Hepatocyte (in vitro differentiated cells): ENCODE results near the gene SREK1. TPM values are rescaled to one million over a fixed set of nuclear protein-coding genes. Genes with fewer than 3 reads are reported as not detected.

ENCODE experiments used
- DNase-seq: peaks from one replicate; pipeline ENCODE4 v3.0.0-alpha.2; 2016; ENCODE audit warnings: low spot score
- H2AFZ ChIP-seq: fragments of 200-600 bp; sonication (generic); 2 replicates; pipeline ENCODE4 v1.6.0; 2016; ENCODE audit warnings: antibody characterized with exemption, mild to moderate bottlenecking
- H3K27ac ChIP-seq: fragments of 200-600 bp; sonication (generic); 2 replicates; pipeline ENCODE4 v1.5.1; 2016; ENCODE audit warnings: mild to moderate bottlenecking
- H3K27me3 ChIP-seq: fragments of 200-600 bp; sonication (generic); 2 replicates; pipeline ENCODE4 v1.6.1; 2016
- H3K36me3 ChIP-seq: fragments of 200-600 bp; sonication (generic); replicated peaks from 2 replicates; pipeline ENCODE4 v1.5.1; 2016; ENCODE audit warnings: low read depth; ENCODE audit not compliant: insufficient read depth
- H3K4me1 ChIP-seq: fragments of 200-600 bp; sonication (generic); 2 replicates; pipeline ENCODE4 v1.5.1; 2016; ENCODE audit warnings: mild to moderate bottlenecking, moderate library complexity; ENCODE audit not compliant: insufficient read depth
- H3K4me2 ChIP-seq: fragments of 200-600 bp; sonication (generic); 2 replicates; pipeline ENCODE4 v1.6.0; 2016
- H3K4me3 ChIP-seq: fragments of 200-600 bp; sonication (generic); 2 replicates; pipeline ENCODE4 v1.5.1; 2016; ENCODE audit warnings: mild to moderate bottlenecking
- H3K79me2 ChIP-seq: fragments of 200-600 bp; sonication (generic); 2 replicates; pipeline ENCODE4 v1.6.0; 2017; ENCODE audit warnings: mild to moderate bottlenecking
- H3K9me2 ChIP-seq: fragments of 200-600 bp; sonication (generic); replicated peaks from 2 replicates; pipeline ENCODE4 v1.6.0; 2017; ENCODE audit warnings: mild to moderate bottlenecking; ENCODE audit not compliant: insufficient read depth
- H3K9me3 ChIP-seq: fragments of 200-600 bp; sonication (generic); 2 replicates; pipeline ENCODE4 v1.5.1; 2016; ENCODE audit warnings: low read depth, mild to moderate bottlenecking
- H4K20me1 ChIP-seq: fragments of 200-600 bp; sonication (generic); 2 replicates; pipeline ENCODE4 v1.6.0; 2016; ENCODE audit warnings: mild to moderate bottlenecking; ENCODE audit not compliant: insufficient read depth, poor library complexity, severe bottlenecking
- EZH2 ChIP-seq: fragments of 200-600 bp; sonication (generic); IDR thresholded peaks from 2 replicates; pipeline ENCODE4 v1.6.1; 2016; ENCODE audit warnings: antibody characterized with exemption, mild to moderate bottlenecking, borderline replicate concordance
- EZH2phosphoT487 ChIP-seq: fragments of 200-600 bp; sonication (generic); IDR thresholded peaks from one replicate; pipeline ENCODE4 v1.6.1; 2018; ENCODE audit warnings: antibody characterized with exemption, mild to moderate bottlenecking, low read depth, moderate library complexity; ENCODE audit not compliant: unreplicated experiment, severe bottlenecking
- WGBS: methylation state at CpG from one replicate; pipeline ENCODE4 v1.1.6; 2016; ENCODE audit warnings: low lambda C conversion rate; ENCODE audit errors: missing lambda C conversion rate; 5-methylcytosine and 5-hydroxymethylcytosine counted together
- polyA plus RNA-seq: library from polyadenylated mRNA; unstranded; fragments of >200 nt; fragmentation: Nextera tagmentation; extraction: Ambion mirVana; gene quantifications from 2 replicates; pipeline ENCODE4 v1.2.1, GENCODE V29; 2016
- total RNA-seq: library from RNA; depleted of rRNA; stranded (reverse); fragments of >200 nt; gene quantifications from 2 replicates; pipeline ENCODE4 v1.2.3, GENCODE V29; 2014
- TF ChIP-seq, protein P1 (sequence below): fragments of 200-600 bp; sonication (generic); IDR thresholded peaks from 2 replicates; pipeline ENCODE4 v1.5.1; 2016; ENCODE audit warnings: antibody characterized with exemption, mild to moderate bottlenecking; ENCODE audit not compliant: poor library complexity

Gene SREK1
- total and polyA plus RNA-seq, 2 experiments from 2014 or later: 54.1 to 91.9 TPM

DNA sequence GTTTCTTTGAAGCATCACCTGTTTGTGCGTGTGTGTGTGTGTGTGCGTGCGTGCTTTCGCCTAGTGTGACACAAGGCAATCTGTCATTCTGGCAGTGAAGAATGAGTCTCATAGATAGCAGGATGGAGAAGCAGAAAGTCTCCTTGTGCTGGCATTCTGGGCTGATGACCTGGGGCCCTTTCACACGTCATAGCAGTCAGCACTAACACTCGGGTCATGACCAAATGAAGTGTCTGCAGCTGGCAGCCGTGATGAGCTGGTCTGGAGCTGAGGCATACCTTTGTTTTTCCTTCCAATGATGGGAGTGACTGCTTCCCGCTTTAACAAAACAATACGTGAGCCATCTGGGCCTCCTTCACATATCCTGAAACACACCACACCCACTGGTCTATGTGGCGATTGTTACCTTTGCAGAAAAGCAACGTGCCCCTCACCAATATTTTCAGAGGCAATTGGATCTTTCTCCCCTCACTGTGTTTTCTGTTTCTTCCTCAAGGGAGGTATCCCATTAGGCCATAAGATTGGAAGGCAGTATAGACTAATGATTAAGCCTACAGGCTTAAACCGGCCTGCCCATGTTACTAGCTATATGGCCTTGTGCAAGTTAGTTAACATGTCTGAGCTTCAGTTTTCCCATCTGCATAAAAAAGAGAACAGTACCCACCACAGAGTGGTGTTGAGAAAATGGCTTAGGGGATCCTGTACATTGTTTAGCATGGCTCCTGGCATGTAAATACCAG, 88.8 kb downstream of the SREK1 start:
- no peaks in the 10 kb centered on the region for H3K9me2 ChIP-seq
- no peak overlapping the region for H3K27ac ChIP-seq
- no peaks in the 10 kb centered on the region for H3K9me3 ChIP-seq
- H4K20me1 ChIP-seq: no peaks in the 10 kb centered on the region
- no peaks in the 10 kb centered on the region for H3K27me3 ChIP-seq
- no peak overlapping the region for H3K4me3 ChIP-seq
- no peaks in the 10 kb centered on the region for H3K36me3 ChIP-seq
- H3K4me1 ChIP-seq: no peaks in the 10 kb centered on the region
- H2AFZ ChIP-seq: no peak overlapping the region
- DNase-seq: no peak
- H3K4me2 ChIP-seq: no peak overlapping the region
- no peaks in the 10 kb centered on the region for H3K79me2 ChIP-seq
- 77% methylated on average over 12 of the region's 12 CpGs for WGBS
- no peak for TF ChIP-seq EZH2phosphoT487
- TF ChIP-seq EZH2: no peak
- TF ChIP-seq, protein P1, sequence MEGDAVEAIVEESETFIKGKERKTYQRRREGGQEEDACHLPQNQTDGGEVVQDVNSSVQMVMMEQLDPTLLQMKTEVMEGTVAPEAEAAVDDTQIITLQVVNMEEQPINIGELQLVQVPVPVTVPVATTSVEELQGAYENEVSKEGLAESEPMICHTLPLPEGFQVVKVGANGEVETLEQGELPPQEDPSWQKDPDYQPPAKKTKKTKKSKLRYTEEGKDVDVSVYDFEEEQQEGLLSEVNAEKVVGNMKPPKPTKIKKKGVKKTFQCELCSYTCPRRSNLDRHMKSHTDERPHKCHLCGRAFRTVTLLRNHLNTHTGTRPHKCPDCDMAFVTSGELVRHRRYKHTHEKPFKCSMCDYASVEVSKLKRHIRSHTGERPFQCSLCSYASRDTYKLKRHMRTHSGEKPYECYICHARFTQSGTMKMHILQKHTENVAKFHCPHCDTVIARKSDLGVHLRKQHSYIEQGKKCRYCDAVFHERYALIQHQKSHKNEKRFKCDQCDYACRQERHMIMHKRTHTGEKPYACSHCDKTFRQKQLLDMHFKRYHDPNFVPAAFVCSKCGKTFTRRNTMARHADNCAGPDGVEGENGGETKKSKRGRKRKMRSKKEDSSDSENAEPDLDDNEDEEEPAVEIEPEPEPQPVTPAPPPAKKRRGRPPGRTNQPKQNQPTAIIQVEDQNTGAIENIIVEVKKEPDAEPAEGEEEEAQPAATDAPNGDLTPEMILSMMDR: no peak

Other genes with a start within 250 kb of the SREK1 start
- gene ERBIN, start 217.7 kb upstream of the SREK1 start, total RNA-seq: 117 and 118 TPM in 2 replicates
- 32.9 and 39.3 TPM in 2 replicates for gene ERBIN, start 217.7 kb upstream of the SREK1 start, polyA plus RNA-seq